GM21423 (cell line): Measurements from ENCODE around the gene COL3A1.

ENCODE experiments used
- ATAC-seq: cut with Tn5 transposase; IDR thresholded peaks from one replicate; pipeline ENCODE4 v1.9.1; 2021; ENCODE audit warnings: mild to moderate bottlenecking, moderate library complexity; ENCODE audit not compliant: unreplicated experiment

COL3A1 gene

GRCh38 chr2:189014449-189015138 is 40.4 kb downstream of the COL3A1 start:
- ATAC-seq = no peak

GRCh38 chr2:189015359-189015758 is 41.2 kb downstream of the COL3A1 start:
- no peak for ATAC-seq

- no peak for ATAC-seq
These were observed 42.2 kb downstream of the COL3A1 start for GRCh38 chr2:189016311-189016861.

- ATAC-seq = no peak
These were observed 44.5 kb downstream of the COL3A1 start for GRCh38 chr2:189018631-189019030.

GRCh38 chr2:189020179-189020578 is 46.0 kb downstream of the COL3A1 start:
- ATAC-seq = no peak

GRCh38 chr2:189022053-189022481 is 47.9 kb downstream of the COL3A1 start:
- ATAC-seq = no peak

GRCh38 chr2:189022492-189022891 is 48.3 kb downstream of the COL3A1 start:
- ATAC-seq = no peak

GRCh38 chr2:189024901-189025618 is 50.9 kb downstream of the COL3A1 start:
- ATAC-seq = peak; percentile 62

GRCh38 chr2:189037518-189037917 is 63.3 kb downstream of the COL3A1 start:
- ATAC-seq = no peak

- no peak for ATAC-seq
These were observed 71.7 kb downstream of the COL3A1 start for GRCh38 chr2:189045836-189046235.

- no peak for ATAC-seq
These were observed 72.1 kb downstream of the COL3A1 start for GRCh38 chr2:189046320-189046719.

GRCh38 chr2:189047171-189047888 is 73.2 kb downstream of the COL3A1 start:
- ATAC-seq = no peak

- no peak for ATAC-seq
These were observed 74.0 kb downstream of the COL3A1 start for GRCh38 chr2:189048189-189048588.

- no peak for ATAC-seq
These were observed 75.6 kb downstream of the COL3A1 start for GRCh38 chr2:189049709-189050164.

- no peak for ATAC-seq
These were observed 76.1 kb downstream of the COL3A1 start for GRCh38 chr2:189050165-189050712.

GRCh38 chr2:189056200-189057106 is 82.3 kb downstream of the COL3A1 start:
- ATAC-seq = no peak

- no peak for ATAC-seq
These were observed 83.1 kb downstream of the COL3A1 start for GRCh38 chr2:189057316-189057715.

GRCh38 chr2:189060096-189060642 is 86.0 kb downstream of the COL3A1 start:
- ATAC-seq = no peak
